Activated T-cell treated with anti-CD3 and anti-CD28 coated beads, Interleukin-2, amount 50 U/mL, for 1 hour (primary cell): ENCODE results near the gene MFSD11.
"Not testable (repeated sequence)": the region's sequence is repeated elsewhere in the genome, so short reads cannot be mapped to it uniquely, and the experiment has no call there.

Experiments used
- DNase-seq: peaks from one replicate; pipeline ENCODE4 v3.0.0-alpha.2; 2020

MFSD11 gene

GRCh38 chr17:76752006-76752405 is 14.1 kb downstream of the MFSD11 start:
- DNase-seq: no peak

GRCh38 chr17:76753061-76753961 is 15.4 kb downstream of the MFSD11 start:
- DNase-seq: peak; percentile 49

GRCh38 chr17:76755285-76755684 is 17.4 kb downstream of the MFSD11 start:
- DNase-seq: no peak

- no peak for DNase-seq
Measured at GRCh38 chr17:76757256-76757655, 19.3 kb downstream of the MFSD11 start.

- DNase-seq: no peak
Measured at GRCh38 chr17:76758570-76758969, 20.7 kb downstream of the MFSD11 start.

- DNase-seq: peak; percentile 53
Measured at GRCh38 chr17:76772842-76773525, 35.1 kb downstream of the MFSD11 start.

GRCh38 chr17:76775021-76775600 is 37.2 kb downstream of the MFSD11 start:
- no peak for DNase-seq

GRCh38 chr17:76781056-76781982 is 43.4 kb downstream of the MFSD11 start:
- DNase-seq: no peak

- DNase-seq: no peak
Measured at GRCh38 chr17:76783146-76783545, 45.2 kb downstream of the MFSD11 start.

GRCh38 chr17:76784926-76785325 is 47.0 kb downstream of the MFSD11 start:
- DNase-seq: no peak

- DNase-seq: not testable (repeated sequence)
Measured at GRCh38 chr17:76787866-76788265, 49.9 kb downstream of the MFSD11 start.

- DNase-seq: no peak
Measured at GRCh38 chr17:76789235-76789788, 51.4 kb downstream of the MFSD11 start.

GRCh38 chr17:76791053-76791980 is 53.4 kb downstream of the MFSD11 start:
- peak; percentile 45 for DNase-seq

GRCh38 chr17:76792348-76792747 is 54.4 kb downstream of the MFSD11 start:
- no peak for DNase-seq

GRCh38 chr17:76793775-76794174 is 55.9 kb downstream of the MFSD11 start:
- no peak for DNase-seq

- no peak for DNase-seq
Measured at GRCh38 chr17:76796081-76796480, 58.2 kb downstream of the MFSD11 start.

GRCh38 chr17:76797241-76797840 is 59.4 kb downstream of the MFSD11 start:
- no peak for DNase-seq

GRCh38 chr17:76801706-76802105 is 63.8 kb downstream of the MFSD11 start:
- no peak for DNase-seq

GRCh38 chr17:76805319-76805718 is 67.4 kb downstream of the MFSD11 start:
- DNase-seq: no peak

GRCh38 chr17:76806151-76806550 is 68.2 kb downstream of the MFSD11 start:
- not testable (repeated sequence) for DNase-seq

GRCh38 chr17:76806767-76807166 is 68.8 kb downstream of the MFSD11 start:
- DNase-seq: not testable (repeated sequence)
